Stomach (tissue), 9 donors: ENCODE results near the gene RABL2A. TPM values are rescaled to one million over a fixed set of nuclear protein-coding genes. Genes with fewer than 3 reads are reported as not detected.
"Not testable (repeated sequence)": the region's sequence is repeated elsewhere in the genome, so short reads cannot be mapped to it uniquely, and the experiment has no call there.

ENCODE experiments used
- DNase-seq, 2 donors: peaks; one replicate each; pipeline versions ENCODE4 v3.0.0 to v3.0.0-alpha.2; 2013 to 2019
- H3K27ac ChIP-seq, 5 donors: fragments of 200-600 bp in 4 of 5; sonication (generic) in 4 of 5; one replicate each; pipeline ENCODE4 v1.5.1; 2013 to 2019; ENCODE audit warnings: mild to moderate bottlenecking in 1 of 5, moderate library complexity in 1 of 5
- H3K27me3 ChIP-seq, 3 donors: fragments of 200-600 bp; sonication (generic); one replicate each; pipeline ENCODE4 v1.5.1; 2017 to 2019; ENCODE audit warnings: mixed run types in 1 of 3
- H3K36me3 ChIP-seq, 4 donors: fragments of 200-600 bp; sonication (generic); 1 replicate in 3 of 4; 2 replicates in 1 of 4; pipeline ENCODE4 v1.5.1; 2016 to 2019
- H3K4me1 ChIP-seq, 4 donors: fragments of 200-600 bp; sonication (generic); one replicate each; pipeline ENCODE4 v1.5.1; 2016 to 2019
- H3K4me3 ChIP-seq, 4 donors: fragments of 200-600 bp; sonication (generic) in 3 of 4; one replicate each; pipeline ENCODE4 v1.5.1; 2016 to 2019; ENCODE audit warnings: mild to moderate bottlenecking in 1 of 4
- H3K9me3 ChIP-seq, 4 donors: fragments of 200-600 bp; sonication (generic); one replicate each; pipeline ENCODE4 v1.5.1; 2016 to 2019
- CTCF ChIP-seq, 7 experiments: fragments of 450-650 bp in 4 of 7; fragments of 200-600 bp in 3 of 7; sonication (generic) in 3 of 7; IDR thresholded peaks; one replicate each; pipeline ENCODE4 v1.5.1; 2016 to 2019; ENCODE audit warnings: antibody characterized with exemption in 7 of 7, control low read depth in 2 of 7, mild to moderate bottlenecking in 1 of 7
- EP300 ChIP-seq: sonication (generic); formaldehyde crosslinking; IDR thresholded peaks from one replicate; pipeline ENCODE4 v1.6.1; 2017; ENCODE audit warnings: antibody characterized with exemption
- POLR2A ChIP-seq, 4 donors: fragments of 450-650 bp; IDR thresholded peaks; one replicate each; pipeline ENCODE4 v1.6.1; 2016; ENCODE audit warnings: antibody characterized with exemption in 4 of 4, control low read depth in 2 of 4, mild to moderate bottlenecking in 1 of 4, moderate library complexity in 1 of 4
- POLR2AphosphoS5 ChIP-seq, 3 donors: sonication (generic); formaldehyde crosslinking; IDR thresholded peaks; one replicate each; pipeline ENCODE4 v1.6.1; 2016; ENCODE audit warnings: antibody characterized with exemption in 3 of 3
- WGBS, 5 donors: extraction: QIAGEN DNeasy Blood & Tissue Kit in 3 of 5; methylation state at CpG; one replicate each; pipeline versions ENCODE4 v1.1.5 to v1.1.7; 2013 to 2018; 5-methylcytosine and 5-hydroxymethylcytosine counted together
- intact Hi-C: fragments of 100-400 bp; cut with DNase I; formaldehyde crosslinking; loops from one replicate; pipeline ENCODE4 v1.15.1; 2023; ENCODE audit warnings: low total_unique reads
- polyA plus RNA-seq, 3 donors: library from polyadenylated mRNA; stranded (reverse); fragments of 200-250 nt; gene quantifications; one replicate each; pipeline ENCODE4 v1.2.3, GENCODE V29; 2013
- small RNA-seq, 4 donors: library from RNA; depleted of rRNA; stranded (forward); fragments of <200 nt; gene quantifications; one replicate each; pipeline ENCODE3, GENCODE V24; 2016
- total RNA-seq, 5 donors: library from RNA; depleted of rRNA; stranded (reverse); fragments of >200 nt; gene quantifications; one replicate each; pipeline versions ENCODE4 v1.1.0 to v1.2.3, GENCODE V29; 2014 to 2016
- donor health status: healthy with polysubstance abuse.
- donor health status: Bipolar disorder and iron deficiency.
- donor health status: healthy.

RABL2A gene
- total and polyA plus RNA-seq, 8 donors: 4.5 to 14.1 (median 7.9) TPM

GRCh38 chr2:113677330-113677729, 50.3 kb downstream of the RABL2A start:
- intact Hi-C loops: no loop called here
- Histone ChIP-seq H3K4me3 (no peak overlapping the region), H3K36me3 (no peaks in the 10 kb centered on the region), H3K9me3 (no peaks in the 10 kb centered on the region), H3K27me3 (no peaks in the 10 kb centered on the region), H3K4me1 (no peaks in the 10 kb centered on the region), H3K27ac (no peak overlapping the region)
- DNase-seq: no peak
- 62 to 84% (median 72%) methylated on average over 2 of the region's 2 CpGs for WGBS, 5 donors
- TF ChIP-seq CTCF (IDR thresholded peaks at IDR 0.05): no peak

- Histone ChIP-seq H3K27me3 (no peaks in the 10 kb centered on the region), H3K36me3 (no peaks in the 10 kb centered on the region), H3K4me1 (no peaks in the 10 kb centered on the region), H3K27ac (no peak overlapping the region), H3K4me3 (no peak overlapping the region), H3K9me3 (no peaks in the 10 kb centered on the region)
- TF ChIP-seq EP300 (no peak), CTCF (IDR thresholded peaks at IDR 0.05) (no peak), POLR2A (IDR thresholded peaks at IDR 0.05) (no peak), POLR2AphosphoS5 (IDR thresholded peaks at IDR 0.05) (no peak)
- intact Hi-C loops: no loop called here
- 78 to 86% (median 81%) methylated on average over 8 of the region's 8 CpGs for WGBS, 5 donors
- DNase-seq: no peak
Measured at GRCh38 chr2:113679457-113679856, 52.4 kb downstream of the RABL2A start.

- TF ChIP-seq POLR2AphosphoS5 (IDR thresholded peaks at IDR 0.05) (no peak), POLR2A (IDR thresholded peaks at IDR 0.05) (no peak), CTCF (IDR thresholded peaks at IDR 0.05) (no peak), EP300 (no peak)
- no peaks in the 10 kb centered on the region for H3K27me3 ChIP-seq
- H3K9me3 ChIP-seq: no peaks in the 10 kb centered on the region
- H3K4me1 ChIP-seq: no peaks in the 10 kb centered on the region
- no peak overlapping the region for H3K4me3 ChIP-seq
- 84 to 90% (median 85%) methylated on average over 8 of the region's 8 CpGs for WGBS, 5 donors
- no peak overlapping the region for H3K27ac ChIP-seq
- intact Hi-C loops: no loop called here
- H3K36me3 ChIP-seq: no peaks in the 10 kb centered on the region
- no peak for DNase-seq
Measured at GRCh38 chr2:113685471-113685870, 58.4 kb downstream of the RABL2A start.

GRCh38 chr2:113686537-113686936, 59.5 kb downstream of the RABL2A start:
- no peaks in the 10 kb centered on the region for H3K27me3 ChIP-seq
- no peak for TF ChIP-seq CTCF (IDR thresholded peaks at IDR 0.05)
- no peak for TF ChIP-seq POLR2AphosphoS5 (IDR thresholded peaks at IDR 0.05)
- no peak for TF ChIP-seq EP300
- no peak for TF ChIP-seq POLR2A (IDR thresholded peaks at IDR 0.05)
- DNase-seq: no peak
- intact Hi-C loops: no loop called here
- H3K4me1 ChIP-seq: no peaks in the 10 kb centered on the region
- H3K4me3 ChIP-seq: no peak overlapping the region
- no peaks in the 10 kb centered on the region for H3K9me3 ChIP-seq
- H3K27ac ChIP-seq: no peak overlapping the region
- 59 to 77% (median 71%) methylated on average over 2 of the region's 2 CpGs for WGBS, 5 donors
- no peaks in the 10 kb centered on the region for H3K36me3 ChIP-seq

- intact Hi-C loops, H3K27ac ChIP-seq, H3K4me1 ChIP-seq, H3K4me3 ChIP-seq, H3K36me3 ChIP-seq, H3K9me3 ChIP-seq, H3K27me3 ChIP-seq, DNase-seq: not testable (repeated sequence)
- WGBS, 5 donors: 53 to 65% (median 59%) methylated on average over 3 of the region's 3 CpGs
Measured at GRCh38 chr2:113690871-113691270, 63.8 kb downstream of the RABL2A start.

Small RNAs within 50 kb of the gene (small RNA-seq; reads per million reads assigned to genes)
- gene MIR1302-3 (0 reads per million in 4 donors), gene RNU6-744P (0 reads per million in 4 donors)

Other genes with a start within 250 kb of the RABL2A start
- 10 to 100 TPM in 3 of 5 donors, 1 to 10 TPM in 2; 6.7 to 62.2 (median 46.1) TPM for gene ZNG1B, start 189.6 kb upstream of the RABL2A start, total RNA-seq
- 10 to 100 TPM; 14.7 to 28.5 (median 18.0) TPM for gene ZNG1B, start 189.6 kb upstream of the RABL2A start, polyA plus RNA-seq
- under 1 TPM in 1 of 5 donors, not detected in 4; 0.58 TPM for gene FOXD4L1, start 128.6 kb upstream of the RABL2A start, total RNA-seq
- under 1 TPM in 1 of 3 donors, not detected in 2; 0.05 TPM for gene FOXD4L1, start 128.6 kb upstream of the RABL2A start, polyA plus RNA-seq
- gene SLC35F5, start 129.4 kb downstream of the RABL2A start, total RNA-seq: 100 to 1,000 TPM in 3 of 5 donors, 10 to 100 TPM in 2; 91.7 to 399 (median 108) TPM
- gene SLC35F5, start 129.4 kb downstream of the RABL2A start, polyA plus RNA-seq: 10 to 100 TPM in 2 of 3 donors, 1 to 10 TPM in 1; 8.7 to 15.1 (median 12.5) TPM